ENCODE results near the gene EXD3.

DNA sequence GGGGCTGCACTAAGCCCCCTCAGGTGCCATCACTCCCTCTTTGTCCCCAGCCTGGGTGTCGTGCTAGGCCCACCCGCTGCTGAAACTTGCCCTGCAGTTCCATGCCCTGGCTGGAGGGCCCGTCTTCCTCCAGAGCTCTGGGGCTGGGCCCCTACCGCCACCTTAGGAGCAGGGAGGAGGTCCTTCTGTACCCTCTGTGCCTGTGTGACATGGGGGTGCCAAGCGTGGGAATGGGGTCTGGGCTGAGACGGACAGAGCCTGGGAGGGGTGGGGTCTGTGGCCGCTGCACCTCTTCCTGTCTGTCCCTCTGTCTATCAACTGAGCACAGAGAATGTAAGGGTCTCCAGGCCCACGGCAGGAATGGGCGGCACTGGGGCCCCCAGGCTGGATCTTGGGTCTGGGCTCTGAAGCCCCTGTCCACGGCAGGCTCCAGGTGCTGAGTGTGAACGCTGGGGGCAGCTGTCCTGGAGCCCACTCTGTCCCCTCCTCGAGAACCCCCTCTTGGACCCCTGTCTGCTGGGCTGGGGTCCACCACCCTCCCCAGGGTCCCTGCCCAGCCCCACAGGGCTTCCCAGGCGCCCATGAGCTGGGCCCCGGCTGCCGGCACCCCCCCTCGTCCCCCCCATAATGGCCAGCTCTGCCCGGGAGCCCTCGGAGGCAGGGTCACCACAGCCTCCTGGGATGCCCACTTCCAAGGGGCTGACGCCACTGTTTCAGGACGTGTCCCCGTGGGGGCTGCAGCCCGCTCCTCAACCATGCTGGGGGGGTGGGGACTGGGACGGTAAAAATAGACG, 105.0 kb downstream of the EXD3 start:
- TF ChIP-seq, protein P1, sequence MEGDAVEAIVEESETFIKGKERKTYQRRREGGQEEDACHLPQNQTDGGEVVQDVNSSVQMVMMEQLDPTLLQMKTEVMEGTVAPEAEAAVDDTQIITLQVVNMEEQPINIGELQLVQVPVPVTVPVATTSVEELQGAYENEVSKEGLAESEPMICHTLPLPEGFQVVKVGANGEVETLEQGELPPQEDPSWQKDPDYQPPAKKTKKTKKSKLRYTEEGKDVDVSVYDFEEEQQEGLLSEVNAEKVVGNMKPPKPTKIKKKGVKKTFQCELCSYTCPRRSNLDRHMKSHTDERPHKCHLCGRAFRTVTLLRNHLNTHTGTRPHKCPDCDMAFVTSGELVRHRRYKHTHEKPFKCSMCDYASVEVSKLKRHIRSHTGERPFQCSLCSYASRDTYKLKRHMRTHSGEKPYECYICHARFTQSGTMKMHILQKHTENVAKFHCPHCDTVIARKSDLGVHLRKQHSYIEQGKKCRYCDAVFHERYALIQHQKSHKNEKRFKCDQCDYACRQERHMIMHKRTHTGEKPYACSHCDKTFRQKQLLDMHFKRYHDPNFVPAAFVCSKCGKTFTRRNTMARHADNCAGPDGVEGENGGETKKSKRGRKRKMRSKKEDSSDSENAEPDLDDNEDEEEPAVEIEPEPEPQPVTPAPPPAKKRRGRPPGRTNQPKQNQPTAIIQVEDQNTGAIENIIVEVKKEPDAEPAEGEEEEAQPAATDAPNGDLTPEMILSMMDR (IDR thresholded peaks at IDR 0.05), result no peak
- no peak for TF ChIP-seq POLR2A (IDR thresholded peaks at IDR 0.05)

All from sigmoid colon (tissue), 3 donors.